Parathyroid adenoma (tissue), 2 donors: ENCODE data around the gene SH3BP5.

Source experiments
- H2AFZ ChIP-seq: fragments of 300-600 bp; sonication (generic); one replicate; pipeline ENCODE4 v1.7.0; 2017; ENCODE audit warnings: antibody characterized with exemption, mild to moderate bottlenecking
- H3K27ac ChIP-seq: fragments of 300-600 bp; sonication (generic); one replicate; pipeline ENCODE4 v1.7.0; 2017
- H3K27me3 ChIP-seq: fragments of 300-600 bp; sonication (generic); one replicate; pipeline ENCODE4 v1.7.0; 2017; ENCODE audit warnings: low read length; ENCODE audit not compliant: control insufficient read depth, insufficient read depth
- H3K36me3 ChIP-seq: fragments of 300-600 bp; sonication (generic); one replicate; pipeline ENCODE4 v1.7.0; 2017; ENCODE audit warnings: low read length; ENCODE audit not compliant: control insufficient read depth, insufficient read depth
- H3K4me1 ChIP-seq: fragments of 300-600 bp; sonication (generic); one replicate; pipeline ENCODE4 v1.7.0; 2017; ENCODE audit warnings: control low read depth
- H3K4me2 ChIP-seq: fragments of 300-600 bp; sonication (generic); one replicate; pipeline ENCODE4 v1.7.0; 2017; ENCODE audit warnings: low read length
- H3K4me3 ChIP-seq: fragments of 300-600 bp; sonication (generic); one replicate; pipeline ENCODE4 v1.7.0; 2017; ENCODE audit warnings: low read depth, low read length
- H3K79me2 ChIP-seq: fragments of 300-600 bp; sonication (generic); one replicate; pipeline ENCODE4 v1.7.0; 2017; ENCODE audit warnings: control low read depth
- H3K9ac ChIP-seq: fragments of 300-600 bp; sonication (generic); one replicate; pipeline ENCODE4 v1.7.0; 2017; ENCODE audit warnings: mild to moderate bottlenecking
- H3K9me3 ChIP-seq: fragments of 300-600 bp; sonication (generic); one replicate; pipeline ENCODE4 v1.7.0; 2017; ENCODE audit warnings: low read length; ENCODE audit not compliant: control insufficient read depth
- CTCF ChIP-seq: fragments of 300-600 bp; sonication (generic); IDR thresholded peaks from one replicate; pipeline ENCODE4 v1.7.0; 2017; ENCODE audit warnings: antibody characterized with exemption, mild to moderate bottlenecking
- donor health status: primary hyperparathyroidism.

Gene SH3BP5

GRCh38 chr3:15264486-15264885 is 67.9 kb downstream of the SH3BP5 start:
- Histone ChIP-seq H3K9me3 (no peaks in the 10 kb centered on the region), H3K4me3 (no peak overlapping the region), H3K4me1 (peaks cover 12% of the 10 kb centered on the region), H3K36me3 (no peaks in the 10 kb centered on the region), H3K9ac (no peak overlapping the region), H3K4me2 (no peak overlapping the region), H2AFZ (no peak overlapping the region), H3K27ac (no peak overlapping the region), H3K27me3 (no peaks in the 10 kb centered on the region), H3K79me2 (peaks cover 41% of the 10 kb centered on the region)
- TF ChIP-seq CTCF = no peak

- no peaks in the 10 kb centered on the region for H3K27me3 ChIP-seq
- no peak overlapping the region for H2AFZ ChIP-seq
- peaks cover 41% of the 10 kb centered on the region for H3K79me2 ChIP-seq
- H3K4me3 ChIP-seq = no peak overlapping the region
- peaks cover 12% of the 10 kb centered on the region for H3K4me1 ChIP-seq
- H3K4me2 ChIP-seq = no peak overlapping the region
- H3K27ac ChIP-seq = no peak overlapping the region
- H3K9me3 ChIP-seq = no peaks in the 10 kb centered on the region
- no peak overlapping the region for H3K9ac ChIP-seq
- no peaks in the 10 kb centered on the region for H3K36me3 ChIP-seq
- TF ChIP-seq CTCF = no peak
Observed at GRCh38 chr3:15263926-15264325, 68.5 kb downstream of the SH3BP5 start.

GRCh38 chr3:15263120-15263519 is 69.3 kb downstream of the SH3BP5 start:
- H3K27ac ChIP-seq = no peak overlapping the region
- TF ChIP-seq CTCF = no peak
- H3K4me1 ChIP-seq = peaks cover 8% of the 10 kb centered on the region
- H3K79me2 ChIP-seq = peaks cover 37% of the 10 kb centered on the region
- H3K4me3 ChIP-seq = no peak overlapping the region
- no peaks in the 10 kb centered on the region for H3K9me3 ChIP-seq
- no peaks in the 10 kb centered on the region for H3K36me3 ChIP-seq
- no peak overlapping the region for H3K9ac ChIP-seq
- no peak overlapping the region for H2AFZ ChIP-seq
- no peaks in the 10 kb centered on the region for H3K27me3 ChIP-seq
- no peak overlapping the region for H3K4me2 ChIP-seq

GRCh38 chr3:15262021-15262420 is 70.4 kb downstream of the SH3BP5 start:
- no peak overlapping the region for H3K27ac ChIP-seq
- H3K4me3 ChIP-seq = no peak overlapping the region
- H3K9ac ChIP-seq = no peak overlapping the region
- no peak overlapping the region for H3K4me2 ChIP-seq
- peaks cover 27% of the 10 kb centered on the region for H3K79me2 ChIP-seq
- no peak for TF ChIP-seq CTCF
- no peaks in the 10 kb centered on the region for H3K27me3 ChIP-seq
- no peaks in the 10 kb centered on the region for H3K9me3 ChIP-seq
- H2AFZ ChIP-seq = no peak overlapping the region
- H3K36me3 ChIP-seq = no peaks in the 10 kb centered on the region
- H3K4me1 ChIP-seq = peaks cover 7% of the 10 kb centered on the region

GRCh38 chr3:15261274-15261673 is 71.1 kb downstream of the SH3BP5 start:
- H3K9me3 ChIP-seq = no peaks in the 10 kb centered on the region
- H2AFZ ChIP-seq = no peak overlapping the region
- H3K4me3 ChIP-seq = no peak overlapping the region
- no peaks in the 10 kb centered on the region for H3K27me3 ChIP-seq
- no peak overlapping the region for H3K9ac ChIP-seq
- TF ChIP-seq CTCF = no peak
- peaks cover 7% of the 10 kb centered on the region for H3K4me1 ChIP-seq
- peaks cover 20% of the 10 kb centered on the region for H3K79me2 ChIP-seq
- no peaks in the 10 kb centered on the region for H3K36me3 ChIP-seq
- H3K4me2 ChIP-seq = no peak overlapping the region
- peak overlapping the region; percentile 18 for H3K27ac ChIP-seq
